G401.6 (cell line): ENCODE data around the gene C1QTNF9B.
"Not testable (repeated sequence)": the region's sequence is repeated elsewhere in the genome, so short reads cannot be mapped to it uniquely, and the experiment has no call there.

Source experiments
- FAIRE-seq: peaks from 2 replicates; lab custom pipeline; 2012; peaks lifted over from hg19 to GRCh38; lab: Jason Lieb, UNC

Gene C1QTNF9B

DNA sequence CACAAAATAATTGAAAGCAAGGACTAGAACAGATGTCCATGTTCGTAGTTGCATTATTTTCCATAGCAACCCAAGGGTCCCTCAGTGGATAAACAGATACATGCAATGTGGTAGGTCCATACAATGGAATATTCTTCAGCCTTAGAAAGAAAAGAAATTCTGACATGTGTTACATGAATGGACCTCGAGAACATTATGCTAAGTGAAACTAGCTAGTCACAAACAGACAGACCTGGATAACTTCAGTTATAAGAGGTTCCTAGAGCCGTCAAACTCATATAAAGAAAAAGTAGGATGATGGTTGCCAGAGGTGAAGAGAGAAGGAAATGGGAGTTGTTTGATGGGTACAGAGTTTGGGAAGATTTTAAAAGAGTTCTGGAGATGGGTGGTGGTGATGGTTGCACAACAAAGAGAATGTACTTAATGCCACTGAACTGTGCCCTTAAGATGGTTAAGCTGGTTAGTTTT is at the start of gene C1QTNF9B:
Gene C1QTNF9B (minus strand): TSS at position 51 of the 468 bp plus-strand sequence.
- FAIRE-seq = not testable (repeated sequence)

- no peak for FAIRE-seq
Observed at GRCh38 chr13:23946900-23947299, 49.6 kb upstream of the C1QTNF9B start.

DNA sequence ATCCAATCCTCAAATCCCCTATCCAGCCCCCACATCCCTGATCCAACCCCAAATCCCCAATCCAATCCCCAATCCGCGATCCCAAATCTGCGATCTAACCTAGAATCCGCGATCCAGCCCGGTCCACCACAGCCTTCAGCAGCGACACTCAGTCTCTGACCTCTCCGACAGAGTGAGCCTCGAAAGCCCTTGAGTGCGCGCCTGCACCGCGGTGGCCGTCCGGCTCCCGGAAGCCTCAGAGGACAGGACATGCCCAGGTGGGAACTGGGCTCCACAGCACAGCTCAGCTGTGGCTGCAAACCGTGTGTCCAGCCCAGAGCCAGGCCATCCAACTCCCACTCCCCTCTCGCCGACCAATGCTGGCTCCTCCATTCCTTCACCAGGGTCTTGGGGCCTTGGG is 48.8 kb upstream of the C1QTNF9B start:
- no peak for FAIRE-seq

- FAIRE-seq = no peak
Observed at GRCh38 chr13:23945612-23946011, 48.3 kb upstream of the C1QTNF9B start.

DNA sequence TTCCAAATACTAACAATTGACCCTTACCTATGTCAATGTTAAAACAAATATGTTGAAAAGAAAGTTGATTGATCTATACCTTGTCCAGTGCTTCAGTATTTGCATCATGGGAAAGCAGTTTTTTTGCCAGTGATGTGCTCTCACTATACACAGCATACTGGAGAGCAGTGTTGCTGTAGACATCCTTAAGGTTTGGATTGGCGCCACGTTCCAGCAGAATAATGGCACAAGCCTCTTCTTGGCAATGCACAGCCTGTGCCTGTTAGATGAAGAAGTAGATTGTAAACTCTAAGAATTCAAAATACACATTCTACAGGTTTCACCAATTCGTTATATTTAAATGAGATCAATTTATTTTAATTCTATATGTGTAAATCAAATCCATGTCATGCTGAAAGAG is 43.9 kb upstream of the C1QTNF9B start:
- FAIRE-seq = no peak

GRCh38 chr13:23939666-23940065 is 42.4 kb upstream of the C1QTNF9B start:
- not testable (repeated sequence) for FAIRE-seq

GRCh38 chr13:23934520-23934919 is 37.2 kb upstream of the C1QTNF9B start:
- no peak for FAIRE-seq

DNA sequence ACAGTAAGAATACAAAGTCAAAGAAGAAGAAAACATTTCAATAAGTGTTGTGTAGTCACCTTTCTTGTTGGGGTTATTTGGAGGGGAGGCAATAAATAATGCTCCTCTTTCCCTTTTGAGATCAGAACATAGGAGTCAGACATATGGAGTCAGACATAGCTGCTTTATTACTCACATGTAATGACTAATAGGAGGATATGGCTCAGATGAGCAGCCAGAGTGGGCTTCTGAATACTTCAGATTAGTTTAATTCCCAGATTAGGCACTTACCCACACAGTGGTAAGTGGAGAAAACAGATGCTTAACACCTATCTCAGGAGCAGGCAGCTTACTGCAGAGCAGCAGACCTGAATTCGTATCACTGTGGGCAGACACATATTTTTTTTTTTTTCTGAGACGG is 31.7 kb upstream of the C1QTNF9B start:
- FAIRE-seq = no peak

DNA sequence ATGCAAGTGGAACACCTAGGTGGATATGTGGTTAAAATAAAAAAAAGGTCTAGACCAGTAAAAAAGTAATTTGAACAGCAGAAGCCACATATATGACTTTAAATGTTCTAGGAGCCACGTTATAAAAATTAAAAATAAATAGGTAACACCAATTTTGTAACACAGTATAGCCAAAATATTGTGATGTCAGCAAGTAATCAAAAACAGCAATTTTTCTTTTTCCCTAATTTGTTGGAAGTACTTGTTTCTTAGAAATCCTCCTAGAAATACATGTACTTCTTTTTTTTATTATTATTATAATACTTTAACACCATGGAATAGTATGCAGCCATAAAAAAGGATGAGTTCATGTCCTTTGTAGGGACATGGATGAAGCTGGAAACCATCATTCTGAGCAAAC is 25.7 kb upstream of the C1QTNF9B start:
- no peak for FAIRE-seq

- no peak for FAIRE-seq
Observed at GRCh38 chr13:23922005-23922932, 25.0 kb upstream of the C1QTNF9B start.

- peak; percentile 94 for FAIRE-seq
Observed at GRCh38 chr13:23921451-23921888, 24.2 kb upstream of the C1QTNF9B start.

DNA sequence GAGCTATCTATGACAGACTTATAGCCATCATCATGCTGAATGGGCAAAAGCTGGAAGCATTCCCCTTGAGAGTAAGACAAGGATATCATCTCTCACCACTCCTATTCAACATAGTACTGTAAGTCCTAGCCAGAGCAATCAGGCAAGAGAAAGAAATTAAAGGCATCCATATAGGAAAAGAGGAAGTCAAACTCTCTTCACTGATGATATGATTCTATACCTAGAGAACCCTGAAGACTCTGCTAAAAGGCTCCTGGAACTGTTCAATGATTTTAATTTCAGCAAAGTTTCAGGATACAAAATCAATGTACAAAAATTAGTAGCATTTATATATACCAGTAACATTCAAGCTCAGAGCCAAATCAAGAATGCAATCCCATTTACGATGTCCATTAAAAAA is 21.7 kb upstream of the C1QTNF9B start:
- FAIRE-seq = no peak

- FAIRE-seq = no peak
Observed at GRCh38 chr13:23918208-23918607, 20.9 kb upstream of the C1QTNF9B start.

GRCh38 chr13:23915308-23915707 is 18.0 kb upstream of the C1QTNF9B start:
- no peak for FAIRE-seq

GRCh38 chr13:23912469-23912868 is 15.2 kb upstream of the C1QTNF9B start:
- FAIRE-seq = no peak

DNA sequence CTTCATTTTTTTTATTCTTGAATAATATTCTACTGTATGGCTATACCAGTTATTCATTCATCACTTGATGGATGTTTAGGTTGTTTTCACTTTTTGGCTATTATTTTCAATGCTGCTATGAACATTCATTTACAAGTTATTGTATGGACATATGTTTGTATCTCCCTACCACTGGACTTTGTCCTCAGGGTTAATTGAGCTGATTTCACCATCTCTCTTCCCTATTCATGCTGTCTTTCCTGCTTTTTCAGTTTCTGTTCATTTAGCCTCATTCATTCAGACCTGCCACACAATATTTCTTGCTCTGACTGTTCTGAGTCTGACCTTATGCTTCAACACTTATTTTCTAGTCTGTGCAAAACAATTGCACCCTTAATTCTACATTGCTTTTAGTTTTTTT is 12.3 kb upstream of the C1QTNF9B start:
- FAIRE-seq = no peak

- FAIRE-seq = no peak
Observed at GRCh38 chr13:23905766-23906165, 8.5 kb upstream of the C1QTNF9B start.

GRCh38 chr13:23903906-23904280 is 6.6 kb upstream of the C1QTNF9B start:
- FAIRE-seq = no peak

GRCh38 chr13:23902975-23903905 is 5.9 kb upstream of the C1QTNF9B start:
- no peak for FAIRE-seq

DNA sequence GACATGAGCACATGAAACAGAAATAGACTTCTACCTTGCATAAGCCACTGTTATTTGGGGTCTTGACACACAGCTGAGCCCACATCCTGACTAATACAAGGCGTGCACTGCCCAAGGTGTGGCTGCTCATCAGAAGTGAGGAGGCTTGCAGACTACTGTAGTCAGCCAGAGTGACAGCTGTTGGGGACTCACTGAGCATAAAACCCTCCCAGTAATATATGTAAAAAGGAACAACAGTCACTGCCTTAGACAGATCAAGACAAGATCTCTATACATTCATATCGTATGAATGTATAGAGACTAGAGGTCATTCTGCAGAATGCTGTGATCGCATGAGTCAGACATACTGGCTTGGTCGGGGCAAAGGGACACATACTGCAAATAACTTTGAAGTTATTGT is 4.1 kb upstream of the C1QTNF9B start:
- FAIRE-seq = no peak

DNA sequence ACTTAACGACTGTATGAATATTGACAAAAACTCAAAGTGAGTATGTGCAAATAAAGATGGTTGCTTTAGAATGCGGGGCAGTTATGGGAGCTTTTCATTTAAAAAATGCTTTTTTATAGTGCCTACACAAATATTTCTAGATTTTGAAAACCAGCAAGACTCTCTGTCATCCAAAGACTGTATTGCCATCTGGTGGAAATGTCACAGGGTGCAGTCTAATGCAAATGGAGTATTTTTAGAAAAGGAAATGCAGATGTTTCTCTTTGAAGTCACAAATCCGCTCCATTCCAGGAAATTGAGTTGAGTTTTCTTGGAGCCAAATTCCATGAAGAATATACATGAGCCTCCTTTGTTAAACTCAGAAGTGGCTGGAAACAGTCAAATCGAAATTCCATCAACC is 2.3 kb upstream of the C1QTNF9B start:
- no peak for FAIRE-seq

GRCh38 chr13:23898101-23898500 is 799 bp upstream of the C1QTNF9B start:
- no peak for FAIRE-seq

- FAIRE-seq = not testable (repeated sequence)
Observed at GRCh38 chr13:23894746-23895145, 2.6 kb downstream of the C1QTNF9B start.
